Breast epithelium (tissue), 3 donors: Measurements from ENCODE around the gene MIF.

Experiments used
- POLR2AphosphoS5 ChIP-seq, 3 donors: sonication (generic); formaldehyde crosslinking; IDR thresholded peaks; one replicate each; pipeline ENCODE4 v1.6.1; 2017; ENCODE audit warnings: antibody characterized with exemption in 3 of 3
- TF ChIP-seq, protein P1 (sequence below), 3 donors: fragments of 450-650 bp; IDR thresholded peaks; one replicate each; pipeline ENCODE4 v1.5.1; 2016 to 2017; ENCODE audit warnings: antibody characterized with exemption in 3 of 3, mild to moderate bottlenecking in 3 of 3, moderate library complexity in 3 of 3

- TF ChIP-seq, protein P1, sequence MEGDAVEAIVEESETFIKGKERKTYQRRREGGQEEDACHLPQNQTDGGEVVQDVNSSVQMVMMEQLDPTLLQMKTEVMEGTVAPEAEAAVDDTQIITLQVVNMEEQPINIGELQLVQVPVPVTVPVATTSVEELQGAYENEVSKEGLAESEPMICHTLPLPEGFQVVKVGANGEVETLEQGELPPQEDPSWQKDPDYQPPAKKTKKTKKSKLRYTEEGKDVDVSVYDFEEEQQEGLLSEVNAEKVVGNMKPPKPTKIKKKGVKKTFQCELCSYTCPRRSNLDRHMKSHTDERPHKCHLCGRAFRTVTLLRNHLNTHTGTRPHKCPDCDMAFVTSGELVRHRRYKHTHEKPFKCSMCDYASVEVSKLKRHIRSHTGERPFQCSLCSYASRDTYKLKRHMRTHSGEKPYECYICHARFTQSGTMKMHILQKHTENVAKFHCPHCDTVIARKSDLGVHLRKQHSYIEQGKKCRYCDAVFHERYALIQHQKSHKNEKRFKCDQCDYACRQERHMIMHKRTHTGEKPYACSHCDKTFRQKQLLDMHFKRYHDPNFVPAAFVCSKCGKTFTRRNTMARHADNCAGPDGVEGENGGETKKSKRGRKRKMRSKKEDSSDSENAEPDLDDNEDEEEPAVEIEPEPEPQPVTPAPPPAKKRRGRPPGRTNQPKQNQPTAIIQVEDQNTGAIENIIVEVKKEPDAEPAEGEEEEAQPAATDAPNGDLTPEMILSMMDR (IDR thresholded peaks at IDR 0.05) = no peak
- TF ChIP-seq POLR2AphosphoS5 (IDR thresholded peaks at IDR 0.05) = no peak
Observed at GRCh38 chr22:23868580-23868979, 25.6 kb upstream of the MIF start.
